ENCODE measurements around the gene DCUN1D2.

DCUN1D2 gene

DNA sequence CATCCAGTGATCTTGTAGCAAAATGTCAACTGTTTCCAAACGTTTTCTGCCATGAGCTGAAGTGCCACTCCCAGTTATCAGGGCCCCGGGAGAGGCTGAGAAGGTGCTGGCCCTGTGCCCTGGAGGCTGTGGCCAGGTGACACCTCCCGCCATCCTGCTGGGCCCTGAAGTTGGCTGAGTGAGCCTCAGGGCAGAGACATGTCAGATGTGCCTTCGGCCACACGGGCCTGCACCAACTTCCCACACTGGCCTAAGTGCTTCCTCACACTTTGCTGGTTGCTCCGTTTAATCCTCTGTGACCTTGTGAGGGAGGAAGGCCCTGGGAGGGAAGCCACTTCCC lies 42.0 kb downstream of the DCUN1D2 start:
- TF ChIP-seq, protein P1, sequence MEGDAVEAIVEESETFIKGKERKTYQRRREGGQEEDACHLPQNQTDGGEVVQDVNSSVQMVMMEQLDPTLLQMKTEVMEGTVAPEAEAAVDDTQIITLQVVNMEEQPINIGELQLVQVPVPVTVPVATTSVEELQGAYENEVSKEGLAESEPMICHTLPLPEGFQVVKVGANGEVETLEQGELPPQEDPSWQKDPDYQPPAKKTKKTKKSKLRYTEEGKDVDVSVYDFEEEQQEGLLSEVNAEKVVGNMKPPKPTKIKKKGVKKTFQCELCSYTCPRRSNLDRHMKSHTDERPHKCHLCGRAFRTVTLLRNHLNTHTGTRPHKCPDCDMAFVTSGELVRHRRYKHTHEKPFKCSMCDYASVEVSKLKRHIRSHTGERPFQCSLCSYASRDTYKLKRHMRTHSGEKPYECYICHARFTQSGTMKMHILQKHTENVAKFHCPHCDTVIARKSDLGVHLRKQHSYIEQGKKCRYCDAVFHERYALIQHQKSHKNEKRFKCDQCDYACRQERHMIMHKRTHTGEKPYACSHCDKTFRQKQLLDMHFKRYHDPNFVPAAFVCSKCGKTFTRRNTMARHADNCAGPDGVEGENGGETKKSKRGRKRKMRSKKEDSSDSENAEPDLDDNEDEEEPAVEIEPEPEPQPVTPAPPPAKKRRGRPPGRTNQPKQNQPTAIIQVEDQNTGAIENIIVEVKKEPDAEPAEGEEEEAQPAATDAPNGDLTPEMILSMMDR (IDR thresholded peaks at IDR 0.05; ENCODE audit: insufficient read depth, low read length, missing control alignments), result no peak
- DNase-seq (ENCODE audit: low read depth, low spot score), result no peak
- H3K4me3 ChIP-seq (ENCODE audit: low read depth, low read length), result no peak overlapping the region
- POLR2A ChIA-PET, result no interaction called here
- CTCF ChIA-PET, result interaction anchor here (0.7 to 5.1 kb wide), 6 partner anchors 8 to 506 kb away, joined by 3 to 22 read pairs (median 4); no protein-coding TSS in a partner anchor

DNA sequence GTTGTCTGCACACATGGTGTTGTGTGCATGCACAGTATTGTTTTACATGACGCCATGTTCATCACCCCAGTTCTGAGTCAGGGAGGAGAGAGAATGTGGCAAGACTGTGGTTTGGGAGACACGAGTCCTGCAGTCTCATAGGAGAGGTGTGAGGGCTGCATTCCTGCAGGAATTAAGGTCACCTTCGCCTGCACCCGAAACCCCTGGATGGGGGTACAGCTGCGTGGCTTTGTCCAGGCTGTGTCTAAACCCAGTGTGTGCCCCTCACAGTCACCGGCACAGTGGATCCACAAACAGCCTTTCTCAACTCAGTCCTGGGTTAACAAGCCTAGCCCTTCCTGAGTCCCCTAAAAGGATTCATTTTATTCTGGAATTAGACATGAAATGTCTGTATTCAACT lies 42.9 kb downstream of the DCUN1D2 start:
- no peak for DNase-seq (ENCODE audit: low read depth, low spot score)
- TF ChIP-seq, protein P1 (IDR thresholded peaks at IDR 0.05; ENCODE audit: insufficient read depth, low read length, missing control alignments), result no peak
- ChIA-PET POLR2A (no interaction called here), CTCF (interaction anchor here (0.7 to 1.5 kb wide), 4 partner anchors 9 to 505 kb away, joined by 3 to 7 read pairs (median 4); no protein-coding TSS in a partner anchor)
- no peak overlapping the region for H3K4me3 ChIP-seq (ENCODE audit: low read depth, low read length)

DNA sequence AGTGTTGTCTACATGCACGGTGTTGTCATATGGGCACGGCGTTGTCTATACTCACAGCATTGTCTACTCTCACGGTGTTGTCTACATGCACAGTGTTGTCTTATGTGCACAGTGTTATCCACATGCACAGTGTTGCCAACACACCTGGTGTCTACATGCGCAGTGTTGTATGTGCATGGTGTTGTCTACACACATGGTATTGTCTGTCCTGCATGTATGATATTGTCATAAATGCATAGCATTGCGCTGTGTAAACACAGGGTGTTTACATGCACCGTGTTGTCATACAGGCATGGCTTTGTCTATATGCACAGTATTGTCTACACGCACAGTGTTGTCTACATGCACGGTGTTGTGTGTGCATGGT lies 44.0 kb downstream of the DCUN1D2 start:
- DNase-seq (ENCODE audit: low read depth, low spot score), result no peak
- POLR2A ChIA-PET, result no interaction called here
- TF ChIP-seq, protein P1 (IDR thresholded peaks at IDR 0.05; ENCODE audit: insufficient read depth, low read length, missing control alignments), result no peak
- no peak overlapping the region for H3K4me3 ChIP-seq (ENCODE audit: low read depth, low read length)
- CTCF ChIA-PET, result no interaction called here

DNA sequence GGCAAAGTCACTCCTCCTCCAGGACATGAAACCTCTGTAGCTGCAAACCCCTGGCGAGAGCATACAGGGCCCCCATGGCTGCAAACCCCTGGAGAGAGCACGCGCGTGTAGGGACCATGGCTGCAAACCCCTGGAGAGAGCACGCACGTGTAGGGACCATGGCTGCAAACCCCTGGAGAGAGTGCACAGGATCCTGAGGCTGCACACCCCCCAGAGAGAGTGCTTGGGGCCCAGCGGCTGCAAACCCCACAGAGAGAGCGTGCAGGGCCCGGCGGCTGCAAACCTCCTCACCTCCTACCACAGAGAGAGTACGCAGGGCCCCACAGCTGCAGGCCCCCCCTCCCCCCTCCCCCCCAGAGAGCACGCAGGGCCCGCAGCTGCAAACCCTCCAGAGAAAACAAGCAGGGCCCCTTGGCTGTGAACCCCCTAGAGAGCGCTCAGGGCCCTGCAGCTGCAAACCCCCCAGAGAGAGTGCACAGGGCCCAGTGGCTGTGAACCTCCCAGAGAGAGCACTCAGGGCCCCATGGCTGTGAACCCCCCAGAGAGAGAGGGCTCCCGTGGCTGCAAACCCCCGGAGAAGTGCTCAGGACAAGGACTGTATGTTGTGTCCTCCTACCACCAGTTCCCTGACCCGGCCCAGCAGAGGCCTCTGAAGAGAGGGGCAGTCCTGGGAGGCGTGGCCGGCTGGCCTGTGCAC lies 44.6 kb downstream of the DCUN1D2 start:
- no peak overlapping the region for H3K4me3 ChIP-seq (ENCODE audit: low read depth, low read length)
- POLR2A ChIA-PET, result no interaction called here
- DNase-seq (ENCODE audit: low read depth, low spot score), result no peak
- TF ChIP-seq, protein P1 (IDR thresholded peaks at IDR 0.05; ENCODE audit: insufficient read depth, low read length, missing control alignments), result no peak
- CTCF ChIA-PET, result no interaction called here

DNA sequence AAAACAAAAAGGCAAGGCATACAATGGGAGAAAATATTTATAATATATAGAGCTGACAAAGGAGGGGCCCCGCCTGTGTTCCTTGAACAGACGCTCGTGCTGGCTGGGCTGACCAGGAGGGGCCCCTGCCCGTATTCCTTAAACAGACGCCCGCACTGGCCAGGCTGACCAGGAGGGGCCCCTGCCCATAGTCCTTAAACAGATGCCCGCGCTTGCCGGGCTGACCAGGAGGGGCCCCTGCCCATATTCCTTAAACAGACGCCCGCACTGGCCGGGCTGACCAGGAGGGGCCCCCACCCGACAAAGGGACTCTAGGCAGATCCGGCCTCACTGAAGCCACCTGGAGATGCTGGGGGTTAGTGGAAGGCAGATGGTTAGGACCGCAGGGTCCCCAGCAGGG lies 46.5 kb downstream of the DCUN1D2 start:
- DNase-seq (ENCODE audit: low read depth, low spot score), result no peak
- no peak overlapping the region for H3K4me3 ChIP-seq (ENCODE audit: low read depth, low read length)
- TF ChIP-seq, protein P1 (IDR thresholded peaks at IDR 0.05; ENCODE audit: insufficient read depth, low read length, missing control alignments), result no peak
- POLR2A ChIA-PET, result no interaction called here
- CTCF ChIA-PET, result interaction anchor here (0.9 to 1.8 kb wide), 2 partner anchors 10 to 15 kb away, joined by 3 to 5 read pairs; no protein-coding TSS in a partner anchor

DNA sequence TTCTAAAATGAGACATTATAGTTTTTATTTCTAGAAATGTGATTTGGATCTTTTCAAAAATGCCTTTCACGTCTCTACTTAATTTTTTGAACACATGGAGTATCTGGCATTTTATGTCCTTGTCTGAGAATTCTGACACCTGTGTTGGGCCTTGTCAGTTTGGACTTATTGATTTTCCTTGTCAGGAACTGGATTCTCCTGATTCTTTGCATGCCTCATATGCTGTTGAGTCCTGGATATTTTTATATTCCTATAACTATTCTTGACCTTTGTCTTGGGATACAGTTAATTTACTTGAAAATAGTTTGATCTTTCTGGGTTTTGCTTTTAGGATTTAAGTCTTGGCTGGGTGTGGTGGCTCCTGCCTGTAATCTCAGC lies 47.5 kb downstream of the DCUN1D2 start:
- TF ChIP-seq, protein P1 (IDR thresholded peaks at IDR 0.05; ENCODE audit: insufficient read depth, low read length, missing control alignments), result no peak
- H3K4me3 ChIP-seq (ENCODE audit: low read depth, low read length), result no peak overlapping the region
- POLR2A ChIA-PET, result no interaction called here
- CTCF ChIA-PET, result interaction anchor here (0.9 kb wide), 1 partner anchor 11 kb away, joined by 3 read pairs; no protein-coding TSS in a partner anchor
- DNase-seq (ENCODE audit: low read depth, low spot score), result no peak
